22Rv1 (cell line): Measurements from ENCODE around the gene ADGRL3.

Source experiments
- ZFX ChIP-seq: fragments of 450-650 bp; IDR thresholded peaks from 2 replicates; pipeline ENCODE4 v1.6.1; 2017; ENCODE audit warnings: antibody characterized with exemption, borderline replicate concordance
- TF ChIP-seq, protein P1 (sequence below): fragments of 450-650 bp; IDR thresholded peaks from 2 replicates; pipeline ENCODE4 v1.5.1; 2017; ENCODE audit warnings: mild to moderate bottlenecking

- TF ChIP-seq, protein P1, sequence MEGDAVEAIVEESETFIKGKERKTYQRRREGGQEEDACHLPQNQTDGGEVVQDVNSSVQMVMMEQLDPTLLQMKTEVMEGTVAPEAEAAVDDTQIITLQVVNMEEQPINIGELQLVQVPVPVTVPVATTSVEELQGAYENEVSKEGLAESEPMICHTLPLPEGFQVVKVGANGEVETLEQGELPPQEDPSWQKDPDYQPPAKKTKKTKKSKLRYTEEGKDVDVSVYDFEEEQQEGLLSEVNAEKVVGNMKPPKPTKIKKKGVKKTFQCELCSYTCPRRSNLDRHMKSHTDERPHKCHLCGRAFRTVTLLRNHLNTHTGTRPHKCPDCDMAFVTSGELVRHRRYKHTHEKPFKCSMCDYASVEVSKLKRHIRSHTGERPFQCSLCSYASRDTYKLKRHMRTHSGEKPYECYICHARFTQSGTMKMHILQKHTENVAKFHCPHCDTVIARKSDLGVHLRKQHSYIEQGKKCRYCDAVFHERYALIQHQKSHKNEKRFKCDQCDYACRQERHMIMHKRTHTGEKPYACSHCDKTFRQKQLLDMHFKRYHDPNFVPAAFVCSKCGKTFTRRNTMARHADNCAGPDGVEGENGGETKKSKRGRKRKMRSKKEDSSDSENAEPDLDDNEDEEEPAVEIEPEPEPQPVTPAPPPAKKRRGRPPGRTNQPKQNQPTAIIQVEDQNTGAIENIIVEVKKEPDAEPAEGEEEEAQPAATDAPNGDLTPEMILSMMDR: no peak
- no peak for TF ChIP-seq ZFX
Measured at GRCh38 chr4:61675464-61675863, 475.3 kb downstream of the ADGRL3 start.
